HepG2 (cell line): Measurements from ENCODE around the gene FRMD4B. TPM values are rescaled to one million over a fixed set of nuclear protein-coding genes. Genes with fewer than 3 reads are reported as not detected.
A peak's percentile ranks its signal among the peaks of the same experiment; 100 is the strongest.

Experiments used
- ATAC-seq: fragments of 200-7000 bp; cut with Tn5 transposase; 3 replicates; pipeline ENCODE4 v1.9.1; 2020; ENCODE audit warnings: mild to moderate bottlenecking, moderate library complexity
- BruUV-seq: library from RNA; stranded (reverse); fragments of 400-500 nt; replicated peaks from 2 replicates; lab custom pipeline; 2021; lab: Mats Ljungman, UMichigan
- CTCF ChIA-PET: fragments of 300-600 bp; formaldehyde crosslinking; extraction: SDS; loops from one replicate; lab custom pipeline; 2021; ENCODE audit warnings: low total read pairs, inconsistent platforms, low intra/inter-chr PET ratio; lab: Yijun Ruan, JAX
- POLR2A ChIA-PET: fragments of 350-600 bp; sonication (Branson Sonifier 250); formaldehyde crosslinking; loops from one replicate; lab custom pipeline; 2020; ENCODE audit warnings: antibody characterized with exemption, inconsistent platforms; lab: Yijun Ruan, JAX
- DNase-seq: peaks from one replicate; pipeline ENCODE4 v3.0.0-alpha.2; 2015; ENCODE audit warnings: low spot score
- FAIRE-seq: peaks from 3 replicates; lab custom pipeline; 2011; peaks lifted over from hg19 to GRCh38; lab: Jason Lieb, UNC
- H2AFZ ChIP-seq: one replicate; pipeline ENCODE4 v1.6.1; 2011; ENCODE audit warnings: low read length, inconsistent platforms
- H3K27ac ChIP-seq: fragments of 300-600 bp; 3 replicates; pipeline ENCODE4 v1.8.0; 2011; ENCODE audit warnings: mixed run types, mild to moderate bottlenecking, mixed read lengths, low read length, inconsistent platforms; ENCODE audit not compliant: insufficient read depth; ENCODE audit errors: extremely low read length
- H3K27me3 ChIP-seq, 2 experiments: fragments of 200-600 bp in 1 of 2; 2 replicates in 1 of 2; 3 replicates in 1 of 2; pipeline versions ENCODE4 v1.6.0 to v1.8.0; 2011; ENCODE audit warnings: low read length in 2 of 2, mild to moderate bottlenecking in 2 of 2, moderate library complexity in 2 of 2, inconsistent platforms in 1 of 2; ENCODE audit not compliant: insufficient read depth in 2 of 2, control insufficient read depth in 1 of 2
- H3K36me3 ChIP-seq, 2 experiments: fragments of 200-600 bp in 1 of 2; replicated peaks in 1 of 2; 2 replicates in 1 of 2; 3 replicates in 1 of 2; pipeline versions ENCODE4 v1.5.1 to v1.8.0; 2011; ENCODE audit warnings: low read length in 2 of 2, inconsistent platforms in 1 of 2; ENCODE audit not compliant: insufficient read depth in 2 of 2, control insufficient read depth in 1 of 2
- H3K4me1 ChIP-seq: 2 replicates; pipeline ENCODE4 v1.5.1; 2012; ENCODE audit warnings: low read length, inconsistent platforms; ENCODE audit not compliant: insufficient read depth
- H3K4me2 ChIP-seq: 2 replicates; pipeline ENCODE4 v1.6.0; 2011; ENCODE audit warnings: low read depth, low read length, inconsistent platforms
- H3K4me3 ChIP-seq, 3 experiments: fragments of 200-600 bp in 1 of 3; sonication (generic), shearing (Covaris generic) in 1 of 3; replicated peaks in 1 of 3; 2 replicates each; pipeline ENCODE4 v1.5.1; 2011 to 2016; ENCODE audit warnings: low read length in 3 of 3, inconsistent platforms in 2 of 3, low read depth in 2 of 3, mild to moderate bottlenecking in 2 of 3, control low read depth in 1 of 3, mixed read lengths in 1 of 3; ENCODE audit not compliant: insufficient read depth in 1 of 3
- H3K79me2 ChIP-seq: one replicate; pipeline ENCODE4 v1.6.1; 2011; ENCODE audit warnings: low read length, inconsistent platforms; ENCODE audit not compliant: insufficient read depth
- H3K9ac ChIP-seq: 2 replicates; pipeline ENCODE4 v1.6.0; 2011; ENCODE audit warnings: mild to moderate bottlenecking, low read depth, low read length, inconsistent platforms; ENCODE audit not compliant: insufficient read depth
- H3K9me3 ChIP-seq: 2 replicates; pipeline ENCODE4 v1.5.1; 2012; ENCODE audit warnings: mild to moderate bottlenecking, low read length
- H4K20me1 ChIP-seq: 2 replicates; pipeline ENCODE4 v1.6.0; 2011; ENCODE audit warnings: inconsistent platforms, mild to moderate bottlenecking, low read length, moderate library complexity; ENCODE audit not compliant: insufficient read depth
- HDAC1 ChIP-seq: sonication (generic); formaldehyde crosslinking; IDR thresholded peaks from 2 replicates; pipeline ENCODE4 v1.5.1; 2020; ENCODE audit warnings: mild to moderate bottlenecking, missing genetic modification reagents
- HNF4A ChIP-seq: sonication (generic); formaldehyde crosslinking; IDR thresholded peaks from 2 replicates; pipeline ENCODE4 v1.4.0; 2020; ENCODE audit warnings: missing genetic modification reagents
- KAT8 ChIP-seq: IDR thresholded peaks from 2 replicates; pipeline ENCODE4 v1.6.1; 2016; ENCODE audit warnings: missing genetic modification reagents, missing compliant biosample characterization
- PTBP1 ChIP-seq: fragments of 200-400 bp; formaldehyde crosslinking; IDR thresholded peaks from 2 replicates; pipeline ENCODE4 v1.6.1; 2018; ENCODE audit warnings: low read length, low read depth; ENCODE audit not compliant: poor library complexity, severe bottlenecking
- SAP130 ChIP-seq: IDR thresholded peaks from 2 replicates; pipeline ENCODE4 v1.6.1; 2016; ENCODE audit warnings: low read depth
- SIN3A ChIP-seq: IDR thresholded peaks from 2 replicates; pipeline ENCODE4 v1.6.1; 2011; ENCODE audit warnings: low read depth, mild to moderate bottlenecking, control low read depth, low read length, borderline replicate concordance
- TBL1XR1 ChIP-seq: fragments of 150-350 bp; IDR thresholded peaks from 2 replicates; pipeline ENCODE4 v1.6.1; 2014; ENCODE audit warnings: borderline replicate concordance, low read length; ENCODE audit not compliant: partially characterized antibody
- ZIK1 ChIP-seq: sonication (generic); formaldehyde crosslinking; IDR thresholded peaks from 2 replicates; pipeline ENCODE4 v1.5.0; 2020; ENCODE audit warnings: mild to moderate bottlenecking, low read depth, missing genetic modification reagents, borderline replicate concordance
- ZMYM2 ChIP-seq: sonication (generic); formaldehyde crosslinking; IDR thresholded peaks from 2 replicates; pipeline ENCODE4 v1.8.0; 2022; ENCODE audit warnings: mild to moderate bottlenecking, missing genetic modification reagents
- ZNF260 ChIP-seq: sonication (generic); formaldehyde crosslinking; IDR thresholded peaks from 2 replicates; pipeline ENCODE4 v1.4.0; 2020; ENCODE audit warnings: missing genetic modification reagents, low read depth, mild to moderate bottlenecking, borderline replicate concordance
- ZNF598 ChIP-seq: sonication (generic); formaldehyde crosslinking; IDR thresholded peaks from 2 replicates; pipeline ENCODE4 v1.5.1; 2020; ENCODE audit warnings: mild to moderate bottlenecking, missing genetic modification reagents, borderline replicate concordance
- WGBS: methylation state at CpG from one replicate; pipeline ENCODE4 v1.1.6; 2017; ENCODE audit warnings: low lambda C conversion rate; 5-methylcytosine and 5-hydroxymethylcytosine counted together
- in situ Hi-C: cut with HindIII; loops from 2 replicates; pipeline ENCODE4 v1.10.0; 2017; ENCODE audit warnings: low pct_unique_long_range_greater_than_20kb; ENCODE audit not compliant: extremely low pct_ligation_motif_present
- intact Hi-C: fragments of 100-400 bp; cut with micrococcal nuclease; formaldehyde crosslinking; loops from one replicate; pipeline ENCODE4 v1.10.0; 2022; ENCODE audit not compliant: unreplicated experiment
- polyA plus RNA-seq, 8 experiments: library from polyadenylated mRNA; depleted of rRNA in 3 of 8; stranded (reverse) in 7 of 8; unstranded in 1 of 8; fragments of >200 nt; fragmentation: Illumina TruSeq in 4 of 8; extraction: Trizol in 4 of 8; gene quantifications; 2 replicates each; pipeline versions ENCODE4 v1.2.1 to v1.2.3, GENCODE V29; 2011 to 2016; ENCODE audit warnings: low read depth in 4 of 8, missing spikeins in 1 of 8, mixed read lengths in 1 of 8; ENCODE audit not compliant: insufficient read depth in 1 of 8
- total RNA-seq, 5 experiments: library from RNA; depleted of rRNA; stranded (reverse); fragments of >200 nt; fragmentation: Illumina TruSeq; extraction: Trizol; gene quantifications; 2 replicates each; pipeline ENCODE4 v1.2.3, GENCODE V29; 2016; ENCODE audit warnings: low read depth in 1 of 5
- TF ChIP-seq, protein P1 (sequence below): sonication (generic); formaldehyde crosslinking; IDR thresholded peaks from 2 replicates; pipeline ENCODE4 v1.8.1; 2023; ENCODE audit warnings: mild to moderate bottlenecking, inconsistent platforms, moderate library complexity, missing genetic modification reagents, borderline replicate concordance
- TF ChIP-seq, protein P2 (sequence below): IDR thresholded peaks from 2 replicates; pipeline ENCODE4 v1.6.1; 2016
- TF ChIP-seq, protein P3 (sequence below): sonication (generic); formaldehyde crosslinking; IDR thresholded peaks from 2 replicates; pipeline ENCODE4 v1.4.0; 2020; ENCODE audit warnings: low read depth, mild to moderate bottlenecking, missing genetic modification reagents
- TF ChIP-seq, protein P4 (sequence below): sonication (generic); formaldehyde crosslinking; IDR thresholded peaks from 2 replicates; pipeline ENCODE4 v1.4.0; 2020; ENCODE audit warnings: missing genetic modification reagents
- TF ChIP-seq, protein P5 (sequence below): IDR thresholded peaks from 2 replicates; pipeline ENCODE4 v1.6.1; 2018; ENCODE audit warnings: missing genetic modification reagents

The FRMD4B gene
- total and polyA plus RNA-seq, 2 of the 13 experiments (the other 11 are each of a cell fraction or from before 2014, with no cell fraction given) = 3.0 to 3.3 TPM

DNA sequence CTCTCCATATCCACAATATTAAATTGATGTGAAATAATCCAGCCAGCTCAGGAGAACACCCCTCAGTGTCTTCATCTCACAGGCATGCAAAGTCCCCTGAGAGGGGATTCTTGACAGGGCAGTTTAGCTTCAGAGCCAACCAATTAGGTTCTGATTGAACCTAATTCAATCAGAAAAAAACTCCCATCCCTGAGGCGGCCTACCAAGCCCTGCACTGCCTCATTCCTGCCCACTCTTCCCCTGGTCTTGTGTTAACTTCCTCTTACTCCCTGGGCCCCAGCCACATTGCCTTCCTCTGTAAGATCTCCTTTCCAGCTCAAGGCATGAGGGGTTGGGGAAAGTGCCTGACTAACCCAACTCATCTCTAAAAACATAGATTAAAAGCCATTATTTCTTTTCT lies 46.1 kb downstream of the FRMD4B start (continued):
- TF ChIP-seq, protein P1, sequence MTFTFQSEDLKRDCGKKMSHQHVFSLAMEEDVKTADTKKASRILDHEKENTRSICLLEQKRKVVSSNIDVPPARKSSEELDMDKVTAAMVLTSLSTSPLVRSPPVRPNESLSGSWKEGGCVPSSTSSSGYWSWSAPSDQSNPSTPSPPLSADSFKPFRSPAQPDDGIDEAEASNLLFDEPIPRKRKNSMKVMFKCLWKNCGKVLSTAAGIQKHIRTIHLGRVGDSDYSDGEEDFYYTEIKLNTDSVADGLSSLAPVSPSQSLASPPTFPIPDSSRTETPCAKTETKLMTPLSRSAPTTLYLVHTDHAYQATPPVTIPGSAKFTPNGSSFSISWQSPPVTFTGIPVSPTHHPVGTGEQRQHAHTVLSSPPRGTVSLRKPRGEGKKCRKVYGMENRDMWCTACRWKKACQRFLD (CRISPR knock-in tag) = no peak
- TF ChIP-seq TBL1XR1 = no peak
- TF ChIP-seq, protein P2, sequence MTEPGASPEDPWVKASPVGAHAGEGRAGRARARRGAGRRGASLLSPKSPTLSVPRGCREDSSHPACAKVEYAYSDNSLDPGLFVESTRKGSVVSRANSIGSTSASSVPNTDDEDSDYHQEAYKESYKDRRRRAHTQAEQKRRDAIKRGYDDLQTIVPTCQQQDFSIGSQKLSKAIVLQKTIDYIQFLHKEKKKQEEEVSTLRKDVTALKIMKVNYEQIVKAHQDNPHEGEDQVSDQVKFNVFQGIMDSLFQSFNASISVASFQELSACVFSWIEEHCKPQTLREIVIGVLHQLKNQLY (CRISPR knock-in tag) = no peak
- TF ChIP-seq SAP130 (CRISPR knock-in tag) = no peak
- no peak for TF ChIP-seq HNF4A (CRISPR knock-in tag)
- no peak for TF ChIP-seq SIN3A

DNA sequence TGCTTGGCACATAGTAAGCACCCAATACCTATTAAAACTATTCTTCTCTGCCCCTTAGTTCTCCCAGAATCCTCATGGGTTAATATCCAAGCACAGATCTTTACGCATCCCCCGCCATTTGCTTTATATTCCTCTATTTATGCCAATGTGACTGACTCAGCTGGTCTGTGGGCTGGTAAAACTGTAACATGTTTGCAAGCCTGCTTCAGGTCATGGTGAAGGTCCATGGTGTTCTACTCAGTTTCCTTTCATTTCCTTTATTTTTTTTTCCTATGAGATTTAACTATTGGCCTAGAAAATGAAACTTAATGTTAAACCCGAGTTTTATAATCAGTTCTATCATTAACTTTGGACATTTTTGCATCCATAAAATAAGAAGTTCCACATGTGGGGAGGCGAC lies 47.0 kb downstream of the FRMD4B start:
- Histone ChIP-seq H3K4me2 (peak overlapping the region; percentile 10; the same call in 1 of the 2 replicates), H3K27ac (no peak overlapping the region), H3K4me1 (peaks cover 10% of the 10 kb centered on the region), H3K79me2 (no peaks in the 10 kb centered on the region), H3K9ac (no peak overlapping the region), H2AFZ (no peak overlapping the region), H3K27me3 (no peaks in the 10 kb centered on the region), H3K9me3 (no peaks in the 10 kb centered on the region), H3K4me3 (no peak overlapping the region), H4K20me1 (no peaks in the 10 kb centered on the region), H3K36me3 (no peaks in the 10 kb centered on the region)
- WGBS = 6% methylated on average over 4 of the region's 4 CpGs
- in situ Hi-C loops = no loop called here
- FAIRE-seq (no peak), ATAC-seq (peak; percentile 55; the same call in 2 of the 3 replicates), DNase-seq (no peak)
- intact Hi-C loops = no loop called here
- CTCF ChIA-PET = no interaction called here
- no TSS peak for BruUV-seq
- POLR2A ChIA-PET = no interaction called here
- TF ChIP-seq, protein P3, sequence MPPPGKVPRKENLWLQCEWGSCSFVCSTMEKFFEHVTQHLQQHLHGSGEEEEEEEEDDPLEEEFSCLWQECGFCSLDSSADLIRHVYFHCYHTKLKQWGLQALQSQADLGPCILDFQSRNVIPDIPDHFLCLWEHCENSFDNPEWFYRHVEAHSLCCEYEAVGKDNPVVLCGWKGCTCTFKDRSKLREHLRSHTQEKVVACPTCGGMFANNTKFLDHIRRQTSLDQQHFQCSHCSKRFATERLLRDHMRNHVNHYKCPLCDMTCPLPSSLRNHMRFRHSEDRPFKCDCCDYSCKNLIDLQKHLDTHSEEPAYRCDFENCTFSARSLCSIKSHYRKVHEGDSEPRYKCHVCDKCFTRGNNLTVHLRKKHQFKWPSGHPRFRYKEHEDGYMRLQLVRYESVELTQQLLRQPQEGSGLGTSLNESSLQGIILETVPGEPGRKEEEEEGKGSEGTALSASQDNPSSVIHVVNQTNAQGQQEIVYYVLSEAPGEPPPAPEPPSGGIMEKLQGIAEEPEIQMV (CRISPR knock-in tag) = no peak
- TF ChIP-seq ZNF598 = no peak
- TF ChIP-seq PTBP1 = no peak
- TF ChIP-seq HDAC1 (CRISPR knock-in tag) = no peak
- no peak for TF ChIP-seq ZNF260 (CRISPR knock-in tag)
- no peak for TF ChIP-seq ZMYM2 (CRISPR knock-in tag)
- TF ChIP-seq ZIK1 (CRISPR knock-in tag) = no peak
- TF ChIP-seq KAT8 (CRISPR knock-in tag) = no peak
- TF ChIP-seq, protein P4, sequence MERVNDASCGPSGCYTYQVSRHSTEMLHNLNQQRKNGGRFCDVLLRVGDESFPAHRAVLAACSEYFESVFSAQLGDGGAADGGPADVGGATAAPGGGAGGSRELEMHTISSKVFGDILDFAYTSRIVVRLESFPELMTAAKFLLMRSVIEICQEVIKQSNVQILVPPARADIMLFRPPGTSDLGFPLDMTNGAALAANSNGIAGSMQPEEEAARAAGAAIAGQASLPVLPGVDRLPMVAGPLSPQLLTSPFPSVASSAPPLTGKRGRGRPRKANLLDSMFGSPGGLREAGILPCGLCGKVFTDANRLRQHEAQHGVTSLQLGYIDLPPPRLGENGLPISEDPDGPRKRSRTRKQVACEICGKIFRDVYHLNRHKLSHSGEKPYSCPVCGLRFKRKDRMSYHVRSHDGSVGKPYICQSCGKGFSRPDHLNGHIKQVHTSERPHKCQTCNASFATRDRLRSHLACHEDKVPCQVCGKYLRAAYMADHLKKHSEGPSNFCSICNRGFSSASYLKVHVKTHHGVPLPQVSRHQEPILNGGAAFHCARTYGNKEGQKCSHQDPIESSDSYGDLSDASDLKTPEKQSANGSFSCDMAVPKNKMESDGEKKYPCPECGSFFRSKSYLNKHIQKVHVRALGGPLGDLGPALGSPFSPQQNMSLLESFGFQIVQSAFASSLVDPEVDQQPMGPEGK (CRISPR knock-in tag) = no peak
- TF ChIP-seq, protein P5, sequence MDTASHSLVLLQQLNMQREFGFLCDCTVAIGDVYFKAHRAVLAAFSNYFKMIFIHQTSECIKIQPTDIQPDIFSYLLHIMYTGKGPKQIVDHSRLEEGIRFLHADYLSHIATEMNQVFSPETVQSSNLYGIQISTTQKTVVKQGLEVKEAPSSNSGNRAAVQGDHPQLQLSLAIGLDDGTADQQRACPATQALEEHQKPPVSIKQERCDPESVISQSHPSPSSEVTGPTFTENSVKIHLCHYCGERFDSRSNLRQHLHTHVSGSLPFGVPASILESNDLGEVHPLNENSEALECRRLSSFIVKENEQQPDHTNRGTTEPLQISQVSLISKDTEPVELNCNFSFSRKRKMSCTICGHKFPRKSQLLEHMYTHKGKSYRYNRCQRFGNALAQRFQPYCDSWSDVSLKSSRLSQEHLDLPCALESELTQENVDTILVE = no peak
